HuH-7 (cell line): Measurements from ENCODE around the gene CD163.
"Not testable (repeated sequence)": the region's sequence is repeated elsewhere in the genome, so short reads cannot be mapped to it uniquely, and the experiment has no call there.

Experiments
- DNase-seq: peaks from one replicate; pipeline ENCODE4 v3.0.0; 2011; ENCODE audit warnings: low spot score

CD163 gene

DNA sequence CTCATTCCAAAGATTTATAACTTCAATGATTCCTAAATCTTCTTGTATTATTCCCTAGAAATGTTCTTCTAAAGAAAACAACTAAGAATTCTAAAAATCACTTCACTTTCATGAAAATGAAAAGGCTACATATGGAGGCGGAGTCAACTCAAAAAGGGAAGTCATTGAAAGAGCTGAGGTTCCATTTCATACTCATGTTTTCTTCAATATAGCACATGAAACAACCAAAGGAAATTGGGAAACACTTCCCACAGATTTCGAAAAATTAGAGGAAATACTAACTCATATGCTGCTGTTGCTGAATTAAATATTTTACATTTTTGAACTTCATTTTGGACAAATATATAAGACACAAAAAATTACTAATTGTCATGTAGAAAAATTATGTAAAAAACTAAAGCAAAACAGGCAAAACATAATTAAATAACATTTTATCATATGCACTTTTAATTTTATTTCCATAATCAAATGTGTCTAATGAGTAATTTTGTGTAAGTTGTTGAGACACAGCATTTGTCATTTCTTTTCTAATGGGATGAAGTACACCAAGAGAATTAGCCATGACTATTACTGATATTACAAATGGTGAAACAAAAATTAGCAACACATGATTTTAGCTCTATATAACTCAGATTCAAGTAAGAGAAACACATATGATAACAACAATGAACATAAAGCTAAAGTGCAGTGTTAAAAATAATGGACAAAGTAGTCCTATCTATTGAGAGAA lies at the start of gene CD163:
Gene CD163, minus strand, starts transcription at position 92 of the 730 bp plus-strand sequence. Its CDS starts 87 bp downstream, at position 5.
- no peak for DNase-seq

DNA sequence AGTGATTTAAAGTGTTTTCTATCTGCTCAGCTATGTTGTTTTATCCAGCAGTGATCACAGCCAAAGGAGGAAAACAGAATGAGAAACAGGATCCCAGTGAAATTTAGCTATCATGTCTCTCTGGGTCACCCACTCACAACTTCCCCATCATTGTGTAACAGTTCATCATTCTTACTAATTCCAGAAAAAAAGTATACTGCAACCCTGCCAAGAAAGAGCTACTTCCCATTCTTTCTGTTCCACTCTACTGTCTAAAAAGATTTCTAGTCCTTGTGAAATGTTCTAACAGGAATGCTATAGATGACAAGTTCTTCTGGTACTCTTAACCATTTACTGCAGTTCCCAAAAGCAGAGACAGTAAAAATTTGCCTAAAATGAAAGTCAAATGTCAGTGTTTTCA lies 39.2 kb upstream of the CD163 start:
- no peak for DNase-seq

GRCh38 chr12:7542046-7542445 lies 38.5 kb upstream of the CD163 start:
- no peak for DNase-seq

GRCh38 chr12:7514416-7514815 lies 10.8 kb upstream of the CD163 start:
- no peak for DNase-seq

- DNase-seq, result no peak
Measured at GRCh38 chr12:7512553-7512952, 9.0 kb upstream of the CD163 start.

DNA sequence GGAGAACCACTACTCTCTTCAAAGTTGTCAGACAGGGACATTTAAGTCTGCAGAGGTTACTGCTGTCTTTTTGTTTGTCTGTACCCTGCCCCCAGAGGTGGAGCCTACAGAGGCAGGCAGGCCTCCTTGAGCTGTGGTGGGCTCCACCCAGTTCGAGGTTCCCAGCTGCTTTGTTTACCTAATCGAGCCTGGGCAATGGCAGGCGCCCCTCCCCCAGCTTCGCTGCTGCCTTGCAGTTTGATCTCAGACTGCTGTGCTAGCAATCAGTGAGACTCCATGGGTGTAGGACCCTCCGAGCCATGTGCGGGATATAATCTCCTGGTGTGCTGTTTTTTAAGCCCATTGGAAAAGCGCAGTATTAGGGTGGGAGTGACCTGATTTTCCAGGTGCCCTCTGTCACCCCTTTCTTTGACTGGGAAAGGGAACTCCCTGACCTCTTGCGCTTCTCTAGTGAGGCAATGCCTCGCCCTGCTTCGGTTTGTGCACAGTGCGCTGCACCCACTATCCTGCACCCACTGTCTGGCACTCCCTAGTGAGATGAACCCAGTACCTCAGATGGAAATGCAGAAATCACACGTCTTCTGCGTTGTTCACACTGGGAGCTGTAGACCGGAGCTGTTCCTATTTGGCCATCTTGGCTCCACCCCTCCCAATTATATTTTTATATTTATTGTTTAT lies 6.4 kb upstream of the CD163 start:
- not testable (repeated sequence) for DNase-seq

DNA sequence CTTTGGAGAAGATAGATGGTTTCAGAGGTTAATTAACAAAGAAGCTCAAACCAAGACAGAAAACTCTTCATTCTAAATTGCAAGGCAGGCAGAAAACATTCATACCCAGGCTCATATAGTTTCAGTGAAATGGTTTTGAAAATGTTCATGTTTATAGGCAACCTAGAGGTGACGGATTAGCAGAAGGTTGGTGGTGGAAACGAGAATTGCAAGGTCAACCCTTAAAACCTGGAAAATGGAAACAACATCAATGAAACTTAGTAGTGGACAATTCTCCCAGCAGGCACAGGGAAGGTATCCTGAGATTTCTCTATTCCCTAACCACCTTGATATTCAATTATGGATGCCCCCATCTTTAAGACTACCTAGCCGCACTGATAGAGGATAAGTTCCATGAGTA lies 965 bp downstream of the CD163 start:
- no peak for DNase-seq

DNA sequence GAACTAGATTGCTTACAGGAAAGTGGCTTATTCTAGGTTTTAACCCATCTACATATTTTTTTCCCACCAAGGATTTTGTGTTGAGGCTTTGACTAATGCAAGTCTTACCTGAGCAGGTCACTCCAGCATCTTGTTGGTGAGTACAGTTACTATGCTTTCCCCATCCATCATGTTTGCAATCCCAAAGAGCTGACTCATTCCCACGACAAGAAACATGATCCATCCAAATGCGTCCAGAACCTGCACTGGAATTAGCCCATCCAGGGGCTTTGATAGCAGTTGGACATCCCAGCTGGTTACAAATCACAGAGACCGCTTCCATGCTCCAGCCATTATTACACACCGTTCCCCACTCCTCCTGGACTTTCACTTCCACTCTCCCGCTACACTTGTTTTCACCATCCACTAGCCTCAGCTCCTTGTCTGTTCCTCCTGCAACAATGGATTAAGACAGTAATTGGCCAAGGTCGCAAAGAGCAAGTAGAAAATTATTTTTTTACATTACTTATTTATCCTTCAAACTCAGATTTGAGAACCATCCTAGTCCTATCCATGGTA lies 2.5 kb downstream of the CD163 start:
- no peak for DNase-seq

DNA sequence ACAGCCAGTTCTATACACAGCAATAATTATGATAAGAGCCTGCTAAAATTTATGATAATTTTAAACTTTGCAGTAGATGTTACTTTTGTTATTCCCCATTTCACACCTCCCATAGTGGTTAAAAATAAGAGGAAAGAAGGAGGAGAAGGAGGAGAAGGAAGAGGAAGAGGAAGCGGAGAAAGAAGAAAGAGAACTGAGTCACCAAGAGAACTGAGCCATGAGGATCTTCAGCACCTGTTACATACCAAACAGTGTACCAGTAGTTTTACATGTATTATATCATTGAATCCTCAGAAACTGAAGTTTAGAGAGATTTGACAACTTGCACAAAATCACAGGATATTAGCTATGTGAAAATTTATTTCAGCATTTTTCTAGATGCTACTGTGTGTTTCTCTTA lies 3.9 kb downstream of the CD163 start:
- DNase-seq, result no peak

GRCh38 chr12:7498809-7499208 lies 4.8 kb downstream of the CD163 start:
- DNase-seq, result no peak

DNA sequence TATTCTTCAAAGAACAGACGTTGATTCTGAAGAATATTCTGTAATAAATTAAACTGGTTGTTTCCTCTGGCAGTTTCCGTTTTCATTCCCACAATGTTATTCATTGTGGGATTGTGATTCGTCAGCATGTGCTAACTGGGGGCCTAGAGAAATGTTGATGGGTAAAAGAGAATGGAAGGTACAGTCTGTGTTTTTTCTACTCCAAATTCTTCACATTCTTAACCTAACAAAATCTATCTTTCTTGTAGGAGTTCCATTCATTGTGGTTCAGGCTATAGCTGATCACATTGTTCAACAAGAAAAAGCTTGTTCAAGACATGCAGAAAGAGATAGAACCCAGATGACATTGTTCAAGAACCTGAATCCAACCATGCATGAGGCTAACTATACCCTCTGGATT lies 5.9 kb downstream of the CD163 start:
- DNase-seq, result no peak

DNA sequence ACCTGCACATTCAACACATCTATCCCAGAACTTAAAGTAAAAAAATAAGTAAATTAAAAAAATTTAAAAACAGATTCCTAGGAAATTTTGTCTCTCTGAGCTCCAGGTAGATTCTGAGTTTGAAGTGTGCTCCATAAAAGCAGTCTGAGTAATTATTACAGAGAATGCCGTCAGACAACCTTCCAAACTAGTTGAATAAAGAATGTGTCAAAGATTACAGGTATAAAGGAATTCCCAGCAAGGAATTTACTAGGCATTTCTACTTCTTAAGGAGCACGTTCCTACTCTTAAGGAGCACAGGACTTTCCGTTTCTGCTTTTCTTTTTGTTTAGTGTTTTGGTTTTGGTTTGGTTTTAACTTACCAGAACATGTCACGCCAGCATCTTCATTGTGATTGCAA lies 7.1 kb downstream of the CD163 start:
- DNase-seq, result no peak

GRCh38 chr12:7495136-7495535 lies 8.4 kb downstream of the CD163 start:
- no peak for DNase-seq

GRCh38 chr12:7493006-7493405 lies 10.6 kb downstream of the CD163 start:
- no peak for DNase-seq

- no peak for DNase-seq
Measured at GRCh38 chr12:7486512-7486911, 17.1 kb downstream of the CD163 start.

GRCh38 chr12:7485095-7485494 lies 18.5 kb downstream of the CD163 start:
- DNase-seq, result no peak

DNA sequence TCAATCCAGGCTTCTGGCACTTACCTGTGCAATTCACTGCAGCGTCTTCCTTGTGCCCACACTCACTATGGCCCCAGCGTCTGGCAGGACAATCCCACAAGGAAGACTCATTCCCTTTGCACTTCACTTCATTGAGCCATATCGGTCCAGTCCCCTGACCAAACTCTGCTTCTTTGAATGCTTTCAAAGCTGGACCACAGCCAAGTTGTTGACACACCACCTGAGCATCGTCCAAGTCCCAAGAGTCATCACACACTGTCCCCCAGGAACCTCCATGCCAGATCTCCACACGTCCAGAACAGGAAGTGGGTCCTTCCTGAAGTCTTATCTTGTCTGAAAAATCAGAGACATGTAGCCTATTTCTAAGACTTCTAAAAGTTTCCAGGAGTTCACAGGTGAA lies 20.2 kb downstream of the CD163 start:
- no peak for DNase-seq

DNA sequence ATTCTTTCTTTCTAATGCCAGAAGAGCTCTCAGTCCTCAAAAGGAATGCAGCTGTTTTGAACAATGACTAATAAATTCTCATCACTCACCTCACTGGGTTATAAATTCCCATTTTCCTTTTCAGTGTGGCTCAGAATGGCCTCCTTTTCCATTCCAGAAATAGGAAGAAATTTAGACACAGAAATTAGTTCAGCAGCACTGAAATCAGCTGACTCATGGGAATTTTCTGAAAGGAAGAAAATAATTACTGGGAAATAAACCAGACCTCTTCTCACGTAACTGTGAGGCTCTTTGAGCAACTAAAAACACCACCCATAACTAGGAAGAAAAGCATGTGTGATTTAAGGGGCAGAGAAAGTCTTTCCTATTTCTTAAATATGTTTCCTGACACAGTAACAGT lies 23.8 kb downstream of the CD163 start:
- DNase-seq, result no peak

DNA sequence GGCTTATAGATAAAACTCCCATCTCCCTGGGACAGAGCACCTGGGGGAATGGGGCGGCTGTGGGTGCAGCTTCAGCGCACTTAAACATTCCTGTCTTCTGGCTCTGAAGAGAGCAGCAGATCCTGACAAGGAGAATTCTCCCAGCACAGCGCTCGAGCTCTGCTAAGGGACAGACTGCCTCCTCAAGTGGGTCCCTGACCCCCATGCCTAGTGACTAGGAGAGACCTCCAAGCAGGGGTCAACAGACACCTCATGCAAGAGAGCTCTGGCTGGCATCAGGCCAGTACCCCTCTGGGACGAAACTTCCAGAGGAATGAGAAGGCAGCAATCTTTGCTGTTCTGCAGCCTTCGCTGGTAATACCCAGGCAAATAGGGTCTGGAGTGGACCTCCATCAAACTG lies 31.5 kb downstream of the CD163 start:
- no peak for DNase-seq

GRCh38 chr12:7460375-7461259 lies 43.0 kb downstream of the CD163 start:
- DNase-seq, result peak; percentile 35

GRCh38 chr12:7459973-7460372 lies 43.6 kb downstream of the CD163 start:
- DNase-seq, result no peak

GRCh38 chr12:7451756-7452155 lies 51.8 kb downstream of the CD163 start:
- DNase-seq, result no peak

DNA sequence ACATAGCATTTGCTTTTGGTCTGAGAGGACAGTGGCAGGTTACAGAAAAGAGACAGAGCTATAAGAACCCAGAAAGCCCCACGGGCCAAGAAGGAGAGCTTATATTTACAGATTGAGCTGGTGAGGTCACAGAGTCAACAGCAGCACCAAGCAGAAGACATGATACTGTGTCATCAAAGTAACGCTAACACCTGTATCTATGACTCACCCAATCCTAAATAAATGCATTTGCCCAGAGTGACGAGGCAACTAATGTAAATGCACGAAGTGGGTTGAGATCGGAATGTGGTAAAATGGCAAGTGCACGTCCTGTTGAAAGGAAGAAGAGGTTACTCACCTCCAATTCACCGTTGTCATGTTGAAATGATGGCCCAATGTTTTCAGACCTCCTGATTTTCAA lies 52.9 kb downstream of the CD163 start:
- no peak for DNase-seq
